ENCODE data around the gene TTLL5. TPM values are rescaled to one million over a fixed set of nuclear protein-coding genes. Genes with fewer than 3 reads are reported as not detected.

TTLL5 gene
- total and polyA plus RNA-seq, 2 of the 13 experiments (the other 11 are each of a cell fraction or from before 2014, with no cell fraction given) = 11.8 to 18.8 TPM

DNA sequence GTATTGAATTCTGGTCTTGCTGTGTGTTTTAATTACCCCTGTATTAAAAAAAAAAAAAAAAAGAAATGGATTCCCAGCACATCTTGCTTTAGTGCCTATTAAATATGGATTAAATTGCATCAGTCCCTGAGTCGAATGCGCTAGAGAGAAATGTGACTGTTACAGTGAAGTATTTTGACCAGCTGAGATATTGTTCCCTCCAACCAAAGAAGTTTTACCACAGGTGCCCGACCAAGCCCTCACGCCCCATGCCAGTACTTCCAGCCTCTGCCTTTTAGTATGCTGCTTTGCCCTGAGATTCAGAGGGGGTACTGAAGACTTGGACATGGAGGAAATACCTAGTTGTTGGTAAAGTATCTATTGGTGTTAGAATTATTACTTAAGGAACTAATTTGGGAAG, 159.7 kb downstream of the TTLL5 start:
- intact Hi-C loops (cut with micrococcal nuclease; ENCODE audit: unreplicated experiment) = loop anchor here (10.0 kb wide), 1 partner anchor 164 kb away; the partner anchor contains the start of genes IFT43 and TGFB3
- ATAC-seq (no peak), DNase-seq (ENCODE audit: low spot score) (no peak), FAIRE-seq (no peak)
- TF ChIP-seq ZNF841 (CRISPR knock-in tag; IDR thresholded peaks at IDR 0.05; ENCODE audit: borderline replicate concordance) (no peak), STAT5B (CRISPR knock-in tag; IDR thresholded peaks at IDR 0.05) (no peak)
- TF ChIP-seq, protein P1, sequence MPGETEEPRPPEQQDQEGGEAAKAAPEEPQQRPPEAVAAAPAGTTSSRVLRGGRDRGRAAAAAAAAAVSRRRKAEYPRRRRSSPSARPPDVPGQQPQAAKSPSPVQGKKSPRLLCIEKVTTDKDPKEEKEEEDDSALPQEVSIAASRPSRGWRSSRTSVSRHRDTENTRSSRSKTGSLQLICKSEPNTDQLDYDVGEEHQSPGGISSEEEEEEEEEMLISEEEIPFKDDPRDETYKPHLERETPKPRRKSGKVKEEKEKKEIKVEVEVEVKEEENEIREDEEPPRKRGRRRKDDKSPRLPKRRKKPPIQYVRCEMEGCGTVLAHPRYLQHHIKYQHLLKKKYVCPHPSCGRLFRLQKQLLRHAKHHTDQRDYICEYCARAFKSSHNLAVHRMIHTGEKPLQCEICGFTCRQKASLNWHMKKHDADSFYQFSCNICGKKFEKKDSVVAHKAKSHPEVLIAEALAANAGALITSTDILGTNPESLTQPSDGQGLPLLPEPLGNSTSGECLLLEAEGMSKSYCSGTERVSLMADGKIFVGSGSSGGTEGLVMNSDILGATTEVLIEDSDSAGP (CRISPR knock-in tag; IDR thresholded peaks at IDR 0.05; ENCODE audit: borderline replicate concordance) = no peak
- TF ChIP-seq, protein P2, sequence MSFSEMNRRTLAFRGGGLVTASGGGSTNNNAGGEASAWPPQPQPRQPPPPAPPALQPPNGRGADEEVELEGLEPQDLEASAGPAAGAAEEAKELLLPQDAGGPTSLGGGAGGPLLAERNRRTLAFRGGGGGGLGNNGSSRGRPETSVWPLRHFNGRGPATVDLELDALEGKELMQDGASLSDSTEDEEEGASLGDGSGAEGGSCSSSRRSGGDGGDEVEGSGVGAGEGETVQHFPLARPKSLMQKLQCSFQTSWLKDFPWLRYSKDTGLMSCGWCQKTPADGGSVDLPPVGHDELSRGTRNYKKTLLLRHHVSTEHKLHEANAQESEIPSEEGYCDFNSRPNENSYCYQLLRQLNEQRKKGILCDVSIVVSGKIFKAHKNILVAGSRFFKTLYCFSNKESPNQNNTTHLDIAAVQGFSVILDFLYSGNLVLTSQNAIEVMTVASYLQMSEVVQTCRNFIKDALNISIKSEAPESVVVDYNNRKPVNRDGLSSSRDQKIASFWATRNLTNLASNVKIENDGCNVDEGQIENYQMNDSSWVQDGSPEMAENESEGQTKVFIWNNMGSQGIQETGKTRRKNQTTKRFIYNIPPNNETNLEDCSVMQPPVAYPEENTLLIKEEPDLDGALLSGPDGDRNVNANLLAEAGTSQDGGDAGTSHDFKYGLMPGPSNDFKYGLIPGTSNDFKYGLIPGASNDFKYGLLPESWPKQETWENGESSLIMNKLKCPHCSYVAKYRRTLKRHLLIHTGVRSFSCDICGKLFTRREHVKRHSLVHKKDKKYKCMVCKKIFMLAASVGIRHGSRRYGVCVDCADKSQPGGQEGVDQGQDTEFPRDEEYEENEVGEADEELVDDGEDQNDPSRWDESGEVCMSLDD (CRISPR knock-in tag; IDR thresholded peaks at IDR 0.05; ENCODE audit: borderline replicate concordance) = no peak
- no TSS peak for BruUV-seq (replicated peaks)
- in situ Hi-C loops (cut with HindIII; ENCODE audit: extremely low pct_ligation_motif_present, low pct_unique_long_range_greater_than_20kb) = no loop called here
- Histone ChIP-seq H3K27ac (ENCODE audit: extremely low read length, insufficient read depth, low read length) (no peak overlapping the region), H3K79me2 (ENCODE audit: insufficient read depth, low read length) (no peaks in the 10 kb centered on the region), H3K36me3 (replicated peaks in 1 of 2; ENCODE audit: control insufficient read depth in 1 of 2, insufficient read depth in 2 of 2, low read length in 2 of 2) (peaks cover 4 to 20% of the 10 kb centered on the region in 2 experiments; a peak in 4 of 5 replicates), H4K20me1 (ENCODE audit: insufficient read depth, low read length) (no peaks in the 10 kb centered on the region), H3K9ac (ENCODE audit: insufficient read depth, low read depth, low read length) (no peak overlapping the region), H2AFZ (ENCODE audit: low read length) (no peak overlapping the region), H3K9me3 (ENCODE audit: low read length) (no peaks in the 10 kb centered on the region), H3K4me1 (ENCODE audit: insufficient read depth, low read length) (peaks cover 26% of the 10 kb centered on the region), H3K27me3 (ENCODE audit: control insufficient read depth in 1 of 2, insufficient read depth in 2 of 2, low read length in 2 of 2) (no peaks in the 10 kb centered on the region), H3K4me3 (replicated peaks in 1 of 3; ENCODE audit: insufficient read depth in 1 of 3, low read depth in 2 of 3, low read length in 3 of 3) (no peak overlapping the region), H3K4me2 (ENCODE audit: low read depth, low read length) (no peak overlapping the region)
- CTCF ChIA-PET (ENCODE audit: low intra/inter-chr PET ratio, low total read pairs) = no interaction called here
- POLR2A ChIA-PET = no interaction called here
- 97% methylated on average over 4 of the region's 4 CpGs for WGBS (ENCODE audit: low lambda C conversion rate)
